SK-N-SH treated with all-trans-retinoic acid at 6 μM for 48 hours (cell line): Measurements from ENCODE around the gene ESYT3.
"Not testable (repeated sequence)": the region's sequence is repeated elsewhere in the genome, so short reads cannot be mapped to it uniquely, and the experiment has no call there.

Experiments
- ARNTL ChIP-seq: fragments of 450-650 bp; formaldehyde crosslinking; IDR thresholded peaks from 2 replicates; pipeline ENCODE4 v1.5.0; 2020; ENCODE audit warnings: low read depth, mild to moderate bottlenecking, moderate library complexity, borderline replicate concordance
- CSDC2 ChIP-seq: fragments of 250-450 bp; sonication (Bioruptor Pico); IDR thresholded peaks from 2 replicates; pipeline ENCODE4 v1.5.0; 2020; ENCODE audit warnings: mild to moderate bottlenecking, moderate library complexity
- OSR1 ChIP-seq: fragments of 250-450 bp; sonication (Bioruptor Pico); IDR thresholded peaks from 2 replicates; pipeline ENCODE4 v1.8.0; 2022; ENCODE audit warnings: moderate library complexity, mild to moderate bottlenecking, inconsistent platforms
- RARB ChIP-seq: fragments of 250-450 bp; sonication (Bioruptor Pico); IDR thresholded peaks from 2 replicates; pipeline ENCODE4 v1.8.0; 2021; ENCODE audit warnings: mild to moderate bottlenecking, moderate library complexity
- TCF4 ChIP-seq: fragments of 250-450 bp; sonication (Bioruptor Pico); IDR thresholded peaks from 2 replicates; pipeline ENCODE4 v1.8.0; 2021; ENCODE audit warnings: mild to moderate bottlenecking, moderate library complexity, borderline replicate concordance
- ZC3H10 ChIP-seq: fragments of 250-450 bp; sonication (Bioruptor Pico); IDR thresholded peaks from 2 replicates; pipeline ENCODE4 v1.5.1; 2021; ENCODE audit warnings: mild to moderate bottlenecking, moderate library complexity
- ZFP3 ChIP-seq: fragments of 250-450 bp; sonication (Bioruptor Pico); IDR thresholded peaks from 2 replicates; pipeline ENCODE4 v1.5.0; 2020; ENCODE audit warnings: mild to moderate bottlenecking, moderate library complexity
- ZFP30 ChIP-seq: fragments of 450-650 bp; formaldehyde crosslinking; IDR thresholded peaks from 2 replicates; pipeline ENCODE4 v1.5.0; 2022; ENCODE audit warnings: mild to moderate bottlenecking, moderate library complexity
- ZNF565 ChIP-seq: fragments of 450-650 bp; formaldehyde crosslinking; conservative IDR thresholded peaks from 2 replicates; pipeline ENCODE4 v1.5.0; 2020; ENCODE audit warnings: low read depth, mild to moderate bottlenecking, moderate library complexity
- ZNF8 ChIP-seq: fragments of 450-650 bp; formaldehyde crosslinking; IDR thresholded peaks from 2 replicates; pipeline ENCODE4 v1.5.0; 2020; ENCODE audit warnings: mild to moderate bottlenecking, moderate library complexity
- TF ChIP-seq, protein P1 (sequence below): fragments of 250-450 bp; sonication (Bioruptor Pico); IDR thresholded peaks from 2 replicates; pipeline ENCODE4 v1.8.0; 2021; ENCODE audit warnings: low read depth, mild to moderate bottlenecking, moderate library complexity, borderline replicate concordance
- TF ChIP-seq, protein P2 (sequence below): fragments of 250-450 bp; sonication (Bioruptor Pico); IDR thresholded peaks from 2 replicates; pipeline ENCODE4 v1.8.0; 2020; ENCODE audit warnings: mild to moderate bottlenecking, moderate library complexity, borderline replicate concordance
- TF ChIP-seq, protein P3 (sequence below): fragments of 250-450 bp; sonication (Bioruptor Pico); IDR thresholded peaks from 2 replicates; pipeline ENCODE4 v1.5.1; 2021; ENCODE audit warnings: mild to moderate bottlenecking, moderate library complexity
- TF ChIP-seq, protein P4 (sequence below): fragments of 250-450 bp; sonication (Bioruptor Pico); IDR thresholded peaks from 2 replicates; pipeline ENCODE4 v1.5.1; 2020; ENCODE audit warnings: low read depth, mild to moderate bottlenecking, moderate library complexity

DNA sequence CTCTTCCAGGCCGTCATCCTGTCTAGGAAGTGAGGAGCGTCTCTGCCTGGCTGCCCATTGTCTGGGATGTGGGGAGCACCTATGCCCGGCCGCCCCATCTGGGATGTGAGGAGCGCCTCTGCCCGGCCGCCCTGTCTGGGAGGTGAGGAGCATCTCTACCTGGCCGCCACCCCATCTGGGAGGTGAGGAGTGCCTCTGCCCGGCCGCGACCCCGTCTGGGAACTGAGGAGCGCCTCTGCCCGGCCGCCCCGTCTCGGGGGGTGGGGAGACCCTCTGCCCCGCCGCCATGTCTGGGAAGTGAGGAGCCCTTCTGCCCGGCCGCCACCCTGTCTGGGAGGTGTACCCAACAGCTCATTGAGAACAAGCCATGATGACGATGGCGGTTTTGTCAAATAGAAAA lies 87.0 kb downstream of the ESYT3 start:
- not testable (repeated sequence) for TF ChIP-seq OSR1 (CRISPR knock-in tag); RARB; ZFP3 (CRISPR knock-in tag); TCF4 (CRISPR knock-in tag); ZNF565 (CRISPR knock-in tag); CSDC2 (CRISPR knock-in tag); ZNF8 (CRISPR knock-in tag); ARNTL (CRISPR knock-in tag); ZC3H10 (CRISPR knock-in tag); ZFP30 (CRISPR knock-in tag)
- TF ChIP-seq, protein P1, sequence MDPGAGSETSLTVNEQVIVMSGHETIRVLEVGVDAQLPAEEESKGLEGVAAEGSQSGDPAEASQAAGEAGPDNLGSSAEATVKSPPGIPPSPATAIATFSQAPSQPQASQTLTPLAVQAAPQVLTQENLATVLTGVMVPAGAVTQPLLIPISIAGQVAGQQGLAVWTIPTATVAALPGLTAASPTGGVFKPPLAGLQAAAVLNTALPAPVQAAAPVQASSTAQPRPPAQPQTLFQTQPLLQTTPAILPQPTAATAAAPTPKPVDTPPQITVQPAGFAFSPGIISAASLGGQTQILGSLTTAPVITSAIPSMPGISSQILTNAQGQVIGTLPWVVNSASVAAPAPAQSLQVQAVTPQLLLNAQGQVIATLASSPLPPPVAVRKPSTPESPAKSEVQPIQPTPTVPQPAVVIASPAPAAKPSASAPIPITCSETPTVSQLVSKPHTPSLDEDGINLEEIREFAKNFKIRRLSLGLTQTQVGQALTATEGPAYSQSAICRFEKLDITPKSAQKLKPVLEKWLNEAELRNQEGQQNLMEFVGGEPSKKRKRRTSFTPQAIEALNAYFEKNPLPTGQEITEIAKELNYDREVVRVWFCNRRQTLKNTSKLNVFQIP (CRISPR knock-in tag): not testable (repeated sequence)
- TF ChIP-seq, protein P2, sequence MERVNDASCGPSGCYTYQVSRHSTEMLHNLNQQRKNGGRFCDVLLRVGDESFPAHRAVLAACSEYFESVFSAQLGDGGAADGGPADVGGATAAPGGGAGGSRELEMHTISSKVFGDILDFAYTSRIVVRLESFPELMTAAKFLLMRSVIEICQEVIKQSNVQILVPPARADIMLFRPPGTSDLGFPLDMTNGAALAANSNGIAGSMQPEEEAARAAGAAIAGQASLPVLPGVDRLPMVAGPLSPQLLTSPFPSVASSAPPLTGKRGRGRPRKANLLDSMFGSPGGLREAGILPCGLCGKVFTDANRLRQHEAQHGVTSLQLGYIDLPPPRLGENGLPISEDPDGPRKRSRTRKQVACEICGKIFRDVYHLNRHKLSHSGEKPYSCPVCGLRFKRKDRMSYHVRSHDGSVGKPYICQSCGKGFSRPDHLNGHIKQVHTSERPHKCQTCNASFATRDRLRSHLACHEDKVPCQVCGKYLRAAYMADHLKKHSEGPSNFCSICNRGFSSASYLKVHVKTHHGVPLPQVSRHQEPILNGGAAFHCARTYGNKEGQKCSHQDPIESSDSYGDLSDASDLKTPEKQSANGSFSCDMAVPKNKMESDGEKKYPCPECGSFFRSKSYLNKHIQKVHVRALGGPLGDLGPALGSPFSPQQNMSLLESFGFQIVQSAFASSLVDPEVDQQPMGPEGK (CRISPR knock-in tag): not testable (repeated sequence)
- TF ChIP-seq, protein P3, sequence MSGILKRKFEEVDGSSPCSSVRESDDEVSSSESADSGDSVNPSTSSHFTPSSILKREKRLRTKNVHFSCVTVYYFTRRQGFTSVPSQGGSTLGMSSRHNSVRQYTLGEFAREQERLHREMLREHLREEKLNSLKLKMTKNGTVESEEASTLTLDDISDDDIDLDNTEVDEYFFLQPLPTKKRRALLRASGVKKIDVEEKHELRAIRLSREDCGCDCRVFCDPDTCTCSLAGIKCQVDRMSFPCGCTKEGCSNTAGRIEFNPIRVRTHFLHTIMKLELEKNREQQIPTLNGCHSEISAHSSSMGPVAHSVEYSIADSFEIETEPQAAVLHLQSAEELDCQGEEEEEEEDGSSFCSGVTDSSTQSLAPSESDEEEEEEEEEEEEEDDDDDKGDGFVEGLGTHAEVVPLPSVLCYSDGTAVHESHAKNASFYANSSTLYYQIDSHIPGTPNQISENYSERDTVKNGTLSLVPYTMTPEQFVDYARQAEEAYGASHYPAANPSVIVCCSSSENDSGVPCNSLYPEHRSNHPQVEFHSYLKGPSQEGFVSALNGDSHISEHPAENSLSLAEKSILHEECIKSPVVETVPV: not testable (repeated sequence)
- TF ChIP-seq, protein P4, sequence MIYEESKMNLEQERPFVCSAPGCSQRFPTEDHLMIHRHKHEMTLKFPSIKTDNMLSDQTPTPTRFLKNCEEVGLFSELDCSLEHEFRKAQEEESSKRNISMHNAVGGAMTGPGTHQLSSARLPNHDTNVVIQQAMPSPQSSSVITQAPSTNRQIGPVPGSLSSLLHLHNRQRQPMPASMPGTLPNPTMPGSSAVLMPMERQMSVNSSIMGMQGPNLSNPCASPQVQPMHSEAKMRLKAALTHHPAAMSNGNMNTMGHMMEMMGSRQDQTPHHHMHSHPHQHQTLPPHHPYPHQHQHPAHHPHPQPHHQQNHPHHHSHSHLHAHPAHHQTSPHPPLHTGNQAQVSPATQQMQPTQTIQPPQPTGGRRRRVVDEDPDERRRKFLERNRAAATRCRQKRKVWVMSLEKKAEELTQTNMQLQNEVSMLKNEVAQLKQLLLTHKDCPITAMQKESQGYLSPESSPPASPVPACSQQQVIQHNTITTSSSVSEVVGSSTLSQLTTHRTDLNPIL (CRISPR knock-in tag): not testable (repeated sequence)
